Peyer's patch (tissue), 4 donors: ENCODE measurements around the gene MYO3B.

Experiments used
- CTCF ChIP-seq, 6 experiments: fragments of 450-650 bp in 4 of 6; fragments of 200-600 bp in 2 of 6; sonication (generic) in 1 of 6; IDR thresholded peaks; one replicate each; pipeline ENCODE4 v1.5.1; 2017 to 2019; ENCODE audit warnings: antibody characterized with exemption in 6 of 6, mild to moderate bottlenecking in 3 of 6, moderate library complexity in 1 of 6
- POLR2A ChIP-seq, 2 donors: fragments of 450-650 bp; IDR thresholded peaks; one replicate each; pipeline ENCODE4 v1.5.1; 2017; ENCODE audit warnings: antibody characterized with exemption in 2 of 2, mild to moderate bottlenecking in 2 of 2, moderate library complexity in 2 of 2

DNA sequence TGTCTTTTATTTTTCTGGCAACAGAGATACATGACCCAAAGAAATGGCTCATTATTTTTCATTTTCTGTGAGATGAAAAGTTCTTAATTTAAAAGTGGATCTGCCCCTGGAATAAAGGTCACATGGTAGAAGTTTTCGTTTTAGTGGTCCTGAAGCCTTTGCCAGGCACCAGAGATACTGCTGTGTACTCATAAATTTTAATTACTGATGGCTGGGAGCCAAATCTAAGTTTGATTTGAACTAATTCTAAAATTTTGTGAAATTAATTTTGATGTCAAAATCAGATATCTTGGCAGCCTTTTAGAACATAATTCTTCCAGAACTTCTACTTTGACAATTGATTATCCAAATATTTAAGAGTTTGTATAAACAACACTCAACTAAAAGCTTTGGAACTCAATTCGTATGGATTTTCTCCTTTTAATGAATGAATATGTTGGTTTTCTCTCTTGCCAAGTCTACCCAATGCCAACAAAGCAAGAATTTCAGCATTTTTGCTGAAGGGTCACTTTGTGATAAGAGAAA is 408.7 kb downstream of the MYO3B start:
- TF ChIP-seq CTCF (IDR thresholded peaks at IDR 0.05): no peak
- no peak for TF ChIP-seq POLR2A (IDR thresholded peaks at IDR 0.05)
